ENCODE data around the gene R3HDM4.

Gene R3HDM4

DNA sequence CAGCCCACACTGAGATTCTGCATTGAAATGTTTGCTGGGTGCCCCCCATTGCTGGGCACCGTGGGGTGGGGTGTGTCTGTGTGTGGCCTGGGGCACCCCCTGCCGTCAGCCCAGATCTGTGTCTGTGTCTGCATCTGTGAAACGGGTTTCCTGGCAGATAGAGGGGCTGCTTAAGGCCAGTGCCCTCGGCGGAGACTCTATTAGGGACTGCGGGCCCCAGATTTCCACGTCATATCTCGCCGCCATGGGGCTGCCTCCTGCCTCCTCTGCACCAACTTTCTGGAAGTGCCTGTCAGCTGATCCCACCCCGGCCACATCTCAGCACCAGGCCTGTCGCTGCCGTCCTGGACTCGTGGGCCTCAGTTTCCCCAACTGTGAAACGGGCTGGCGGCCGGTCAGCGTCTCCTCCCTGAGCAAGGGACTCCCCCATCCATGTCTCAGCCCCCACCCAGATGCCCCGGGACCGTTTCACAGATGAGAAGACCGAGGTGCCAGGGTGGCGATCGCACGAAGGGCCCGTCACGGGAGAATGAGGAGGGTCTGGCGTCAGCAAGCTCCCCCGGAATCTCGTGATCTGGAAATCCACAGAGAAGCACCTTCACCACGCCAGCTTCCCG, 34.2 kb upstream of the R3HDM4 start:
- no peak for DNase-seq

DNA sequence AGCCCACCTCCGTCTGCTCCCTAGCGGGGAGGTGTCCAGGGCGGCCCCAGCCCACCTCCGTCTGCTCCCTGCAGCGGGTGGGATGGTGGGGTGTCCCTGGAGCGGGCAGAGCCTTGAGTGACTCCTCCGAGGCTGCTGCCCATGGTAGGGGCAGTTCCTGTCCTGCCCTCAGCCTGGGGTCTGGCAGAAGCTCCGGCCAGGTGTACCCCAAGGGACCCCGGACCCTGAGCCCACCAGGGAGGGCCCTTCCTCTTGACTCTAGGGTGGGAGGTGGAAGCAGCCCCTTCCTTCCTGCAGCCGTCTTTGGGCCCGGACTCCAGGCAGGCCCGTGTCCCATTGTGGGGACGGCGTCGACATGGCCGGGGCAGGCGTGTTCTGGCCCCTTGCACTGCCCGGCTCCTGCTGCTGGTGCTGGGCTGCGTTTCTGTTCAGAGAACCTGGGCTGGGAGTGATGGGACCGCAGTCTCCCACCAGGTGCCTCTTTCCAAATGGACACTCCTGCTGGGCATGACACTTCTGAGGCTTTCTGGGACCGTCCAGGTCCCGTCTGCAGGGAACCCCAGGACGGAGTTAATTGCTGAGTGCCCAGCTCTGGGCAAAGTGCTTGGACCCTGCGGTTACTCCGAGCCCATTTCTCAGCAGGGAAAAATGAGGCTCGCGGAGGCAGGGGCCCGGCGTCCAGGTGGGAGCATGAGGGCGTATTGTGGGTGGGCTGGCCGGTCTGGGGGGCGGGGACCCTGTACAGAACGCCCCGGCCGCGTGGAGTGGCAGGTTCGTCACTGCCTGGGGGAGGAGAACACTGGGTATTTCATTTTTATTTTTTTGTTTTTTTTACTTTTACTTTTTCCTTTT, 32.6 kb upstream of the R3HDM4 start:
- DNase-seq, result no peak

DNA sequence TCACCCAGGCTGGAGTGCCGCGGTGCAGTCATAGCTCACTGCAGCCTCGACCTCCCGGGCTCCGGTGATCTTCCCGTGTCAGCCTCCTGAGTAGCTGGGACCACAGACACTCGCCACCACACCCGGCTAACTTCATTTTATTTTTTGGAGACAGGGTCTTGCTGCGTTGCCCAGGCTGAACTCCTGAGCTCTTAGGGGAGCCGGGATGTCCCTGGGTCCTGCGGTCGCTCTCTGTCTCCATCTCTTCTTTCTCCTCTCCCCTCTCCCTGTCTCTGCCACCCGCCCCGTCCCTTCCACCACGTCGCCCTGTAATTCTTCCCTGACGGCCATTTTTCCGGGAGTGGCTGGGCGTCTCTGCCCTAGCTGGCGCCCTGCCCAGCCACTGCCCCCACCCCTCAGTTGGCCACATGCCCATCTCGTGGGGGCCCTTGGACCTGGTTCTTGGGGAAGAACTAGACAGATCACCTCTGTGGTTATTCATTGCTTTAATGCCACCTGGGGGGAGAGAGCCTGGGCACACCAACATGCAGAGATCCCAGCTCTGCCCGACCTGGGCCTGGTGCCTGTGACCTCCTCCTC, 31.7 kb upstream of the R3HDM4 start:
- no peak for DNase-seq

GRCh38 chr19:944171-944567, 31.1 kb upstream of the R3HDM4 start:
- no peak for DNase-seq

DNA sequence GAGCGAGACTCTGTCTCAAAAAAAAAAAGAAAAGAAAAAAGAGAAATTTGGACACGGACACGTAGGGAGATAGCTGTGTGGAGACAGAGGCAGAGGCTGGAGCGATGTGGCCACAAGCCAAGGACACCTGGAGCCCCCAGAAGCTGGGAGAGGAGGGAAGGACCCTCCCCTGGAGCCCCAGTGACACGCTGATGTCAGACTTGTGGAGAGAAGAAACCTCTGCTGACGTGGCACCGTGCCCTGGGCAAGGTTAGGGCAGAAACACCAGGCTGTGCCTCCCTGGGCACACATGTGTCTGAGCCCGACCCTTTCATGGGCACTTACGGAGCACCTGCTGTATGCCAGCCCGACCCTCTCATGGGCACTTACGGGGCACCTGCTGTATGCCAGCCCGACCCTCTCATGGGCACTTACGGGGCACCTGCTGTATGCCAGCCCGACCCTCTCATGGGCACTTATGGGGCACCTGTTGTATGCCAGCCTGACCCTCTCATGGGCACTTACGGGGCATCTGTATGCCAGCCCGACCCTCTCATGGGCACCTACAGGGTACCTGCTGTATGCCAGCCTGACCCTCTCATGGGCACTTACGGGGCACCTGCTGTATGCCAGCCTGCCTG, 30.6 kb upstream of the R3HDM4 start:
- no peak for DNase-seq

GRCh38 chr19:942133-942645, 29.2 kb upstream of the R3HDM4 start:
- DNase-seq, result no peak

DNA sequence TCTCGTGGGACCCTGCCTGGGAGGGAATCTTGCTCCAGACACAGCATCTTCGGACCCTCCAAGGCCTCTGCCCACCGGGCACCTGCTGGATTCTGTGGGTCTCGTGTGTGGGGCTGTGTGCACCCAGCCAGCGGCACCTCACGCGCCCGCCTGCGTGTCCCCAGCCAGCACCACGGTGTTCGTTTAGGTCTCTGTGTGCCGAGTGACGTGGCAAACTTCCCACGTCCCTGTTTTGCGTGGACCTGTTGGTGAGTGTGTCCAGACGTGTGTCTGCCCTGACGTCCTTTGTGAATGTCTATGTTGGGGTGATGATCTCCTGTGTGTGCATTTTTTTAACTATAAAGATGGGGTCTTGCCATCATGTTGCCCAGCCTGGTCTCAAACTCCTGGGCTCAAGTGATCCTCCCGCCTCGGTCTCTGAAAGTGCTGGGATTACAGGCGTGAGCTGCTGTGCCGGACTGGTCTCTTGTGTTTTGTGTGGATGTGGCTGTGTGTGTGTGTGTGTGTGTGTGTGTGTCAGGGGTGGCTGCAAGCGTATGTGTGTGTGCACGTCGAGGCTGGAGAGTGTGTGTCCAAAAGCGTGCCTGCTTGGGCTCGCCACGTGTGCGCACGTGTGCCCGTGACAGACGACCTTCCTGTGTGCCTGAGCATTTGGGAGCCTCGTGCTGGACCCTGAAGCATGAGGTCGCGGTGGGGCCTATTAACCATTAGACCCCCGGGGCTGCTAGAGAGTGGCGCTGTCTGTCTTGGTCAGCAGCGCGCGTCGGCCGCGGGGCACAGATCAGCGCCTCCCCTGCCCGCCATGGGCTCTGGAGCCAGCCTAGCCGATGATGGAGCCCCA, 28.5 kb upstream of the R3HDM4 start:
- no peak for DNase-seq

- peak; percentile 84 for DNase-seq
Observed at GRCh38 chr19:940591-941291, 27.7 kb upstream of the R3HDM4 start.

- no peak for DNase-seq
Observed at GRCh38 chr19:939922-940321, 26.9 kb upstream of the R3HDM4 start.

DNA sequence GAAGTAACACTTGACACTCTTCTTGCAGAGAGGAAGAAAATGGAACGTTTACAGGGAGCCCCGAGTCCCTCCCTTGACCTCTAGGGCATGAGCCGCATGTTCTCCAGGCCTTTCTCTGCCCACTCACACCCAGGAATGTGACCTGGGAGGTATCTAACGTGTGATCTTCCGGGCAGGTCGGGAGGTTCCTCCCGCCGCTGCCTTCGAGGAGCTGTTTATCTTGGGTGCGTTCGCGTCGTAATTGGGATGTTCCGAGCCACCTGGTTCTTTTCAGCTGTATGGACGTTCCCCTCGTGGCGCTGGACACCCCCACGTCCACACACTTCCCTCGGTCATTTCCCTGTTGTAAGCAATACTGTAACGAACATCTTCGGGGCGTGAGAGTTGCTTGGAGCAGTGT, 26.4 kb upstream of the R3HDM4 start:
- DNase-seq, result no peak

GRCh38 chr19:938233-938923, 25.4 kb upstream of the R3HDM4 start:
- DNase-seq, result no peak

- DNase-seq, result peak; percentile 69
Observed at GRCh38 chr19:937259-937694, 24.3 kb upstream of the R3HDM4 start.

GRCh38 chr19:936175-936546, 23.1 kb upstream of the R3HDM4 start:
- no peak for DNase-seq

DNA sequence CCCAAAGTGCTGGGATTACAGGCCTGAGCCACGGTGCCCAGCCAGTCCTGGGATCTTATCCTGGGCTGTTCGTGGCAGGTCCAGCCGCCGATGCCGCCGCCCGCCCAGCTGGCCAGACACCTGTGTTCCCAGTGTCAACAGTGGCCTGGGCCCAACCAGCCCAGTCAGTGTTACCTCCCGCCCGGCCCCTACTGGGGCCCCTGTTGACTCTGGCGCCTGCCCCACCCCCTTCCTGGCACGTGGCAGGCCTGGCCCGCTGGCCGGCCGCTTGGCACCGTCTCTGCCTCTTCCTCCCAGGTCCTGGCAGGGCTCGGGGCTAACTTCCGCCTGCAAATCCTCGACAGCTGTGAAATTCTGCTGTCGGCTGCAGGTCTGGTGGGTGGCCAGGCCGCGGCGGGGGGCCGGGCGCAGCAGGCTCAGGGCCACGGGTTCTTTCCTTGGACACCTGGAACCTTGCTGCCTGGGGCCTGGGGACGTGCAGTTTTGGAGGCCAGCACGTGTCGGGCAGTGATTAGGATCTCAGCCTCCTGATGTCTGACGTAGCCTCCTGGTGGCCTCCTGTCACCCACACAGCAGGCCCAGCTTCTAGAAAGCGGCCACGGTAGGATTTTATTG, 22.0 kb upstream of the R3HDM4 start:
- DNase-seq, result no peak

DNA sequence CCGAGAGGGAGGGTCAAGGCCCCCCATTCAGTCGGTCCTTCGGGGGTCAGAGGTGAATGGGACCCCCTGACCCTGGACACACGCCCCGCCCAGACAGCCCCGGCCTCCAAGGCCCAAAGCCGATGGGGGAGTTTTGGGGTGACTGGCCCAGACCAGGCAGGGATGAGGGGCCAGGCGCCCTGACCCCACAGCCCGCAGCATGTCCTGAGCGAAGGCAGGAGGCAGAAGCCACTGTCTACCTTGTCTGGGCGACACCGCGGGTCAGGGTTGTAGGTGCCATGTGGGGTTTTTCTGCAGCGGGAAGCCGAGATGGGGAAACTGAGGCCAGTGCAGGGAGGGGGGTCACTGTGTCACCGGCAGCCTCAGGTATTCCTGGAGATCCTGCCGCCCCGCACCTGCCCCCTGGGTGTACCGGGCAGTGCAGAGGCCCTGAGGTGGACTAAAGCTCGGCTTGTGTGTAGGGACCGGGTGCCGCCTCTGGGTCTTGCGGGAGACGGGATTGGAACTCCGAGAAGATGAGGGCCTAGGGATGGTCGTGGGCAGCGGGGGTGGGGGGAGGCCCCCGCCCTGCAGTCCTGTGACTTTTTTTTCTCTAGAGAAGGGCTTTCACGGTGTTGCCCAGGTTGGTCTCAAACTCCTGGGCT, 21.3 kb upstream of the R3HDM4 start:
- DNase-seq, result no peak

DNA sequence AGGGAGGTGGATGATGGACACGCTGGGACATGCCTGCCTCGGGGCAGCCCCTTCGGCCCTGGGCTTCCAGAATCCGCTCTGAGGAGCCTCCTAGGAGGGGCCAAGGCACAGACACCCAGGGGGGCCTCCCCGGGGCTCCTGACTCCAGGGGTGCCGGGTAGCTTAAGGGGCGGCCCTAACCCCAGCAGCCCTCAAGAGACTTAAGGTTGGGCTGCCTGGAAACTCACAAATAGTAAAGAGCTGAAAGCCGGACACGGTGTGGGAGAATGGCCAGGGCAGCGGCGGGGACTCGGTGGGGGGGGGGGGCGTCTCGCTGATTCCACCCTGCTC, 20.5 kb upstream of the R3HDM4 start:
- DNase-seq, result no peak

GRCh38 chr19:932648-933552, 19.9 kb upstream of the R3HDM4 start:
- peak; percentile 68 for DNase-seq

- no peak for DNase-seq
Observed at GRCh38 chr19:931860-932647, 19.0 kb upstream of the R3HDM4 start.

DNA sequence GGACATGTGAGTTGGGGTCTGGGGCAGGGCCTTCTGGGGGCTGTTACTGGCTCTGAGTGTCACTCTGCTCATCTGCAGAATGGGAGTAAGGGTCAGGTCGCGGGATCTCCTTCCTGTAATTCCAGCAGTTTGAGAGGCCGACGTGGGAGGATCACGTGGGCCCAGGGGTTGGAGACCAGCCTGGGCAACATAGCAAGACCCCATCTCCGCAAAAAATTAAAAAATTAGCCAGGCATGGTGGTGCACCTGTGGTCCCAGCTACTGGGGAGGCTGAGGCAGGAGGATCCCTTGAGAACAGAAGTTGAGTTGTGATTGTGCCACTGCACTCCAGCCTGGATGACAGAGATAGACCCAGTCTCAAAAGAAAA, 16.9 kb upstream of the R3HDM4 start:
- DNase-seq, result no peak
